NCI-H345 (cell line): ENCODE data around the gene PANX3.

Experiments used
- DNase-seq: peaks from one replicate; lab custom pipeline; 2025; lab: John Stamatoyannopoulos, UW

Gene PANX3

DNA sequence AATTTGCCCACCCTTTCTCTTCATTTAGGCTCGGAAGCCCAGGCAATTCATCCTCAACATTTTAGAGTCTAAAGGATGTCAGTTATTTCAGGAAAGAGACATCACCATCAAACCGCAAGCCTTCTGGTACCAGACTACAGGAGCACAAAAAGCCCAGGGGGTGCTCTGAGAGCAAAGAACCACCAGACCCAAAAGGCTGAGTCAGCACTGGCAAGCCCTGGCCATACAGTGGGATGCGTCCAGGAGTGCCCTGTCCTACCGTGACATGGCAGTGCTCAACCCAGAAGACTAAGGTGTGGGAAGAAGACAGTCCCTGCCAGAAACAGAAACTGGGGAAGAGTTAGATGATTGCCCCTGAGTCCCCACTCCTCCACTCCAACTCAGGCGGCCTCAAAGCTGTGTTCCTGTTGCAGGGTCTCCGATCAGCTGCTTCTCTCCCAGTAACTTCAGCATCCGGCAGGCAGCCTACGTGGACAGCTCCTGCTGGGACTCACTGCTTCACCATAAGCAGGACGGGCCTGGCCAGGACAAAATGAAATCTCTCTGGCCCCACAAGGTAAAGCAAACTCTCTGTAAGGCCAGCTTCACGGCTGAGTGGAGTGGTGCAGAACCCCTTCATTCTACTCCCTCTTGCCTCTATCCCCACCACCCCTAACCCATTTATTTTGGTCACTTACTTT is 1.5 kb downstream of the PANX3 start:
- DNase-seq: no peak

DNA sequence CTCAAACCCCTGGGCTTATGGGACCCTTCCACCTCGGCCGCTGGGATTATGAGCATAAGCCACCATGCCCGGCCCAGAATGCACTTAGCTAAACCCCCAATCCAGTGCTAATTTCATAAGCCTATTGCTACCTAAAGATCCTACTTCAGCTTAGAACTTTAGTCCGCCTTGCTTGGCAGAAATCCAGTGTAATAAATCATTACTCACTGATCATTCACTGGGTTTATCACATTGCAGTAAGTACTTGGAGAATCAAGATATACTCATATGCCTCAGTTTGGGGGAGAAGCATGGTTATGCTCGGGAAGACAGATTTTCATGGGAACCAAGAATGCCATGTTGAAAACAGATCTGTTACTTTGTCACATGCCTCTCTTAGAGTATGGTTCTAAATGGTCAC is 7.6 kb downstream of the PANX3 start:
- DNase-seq: no peak

DNA sequence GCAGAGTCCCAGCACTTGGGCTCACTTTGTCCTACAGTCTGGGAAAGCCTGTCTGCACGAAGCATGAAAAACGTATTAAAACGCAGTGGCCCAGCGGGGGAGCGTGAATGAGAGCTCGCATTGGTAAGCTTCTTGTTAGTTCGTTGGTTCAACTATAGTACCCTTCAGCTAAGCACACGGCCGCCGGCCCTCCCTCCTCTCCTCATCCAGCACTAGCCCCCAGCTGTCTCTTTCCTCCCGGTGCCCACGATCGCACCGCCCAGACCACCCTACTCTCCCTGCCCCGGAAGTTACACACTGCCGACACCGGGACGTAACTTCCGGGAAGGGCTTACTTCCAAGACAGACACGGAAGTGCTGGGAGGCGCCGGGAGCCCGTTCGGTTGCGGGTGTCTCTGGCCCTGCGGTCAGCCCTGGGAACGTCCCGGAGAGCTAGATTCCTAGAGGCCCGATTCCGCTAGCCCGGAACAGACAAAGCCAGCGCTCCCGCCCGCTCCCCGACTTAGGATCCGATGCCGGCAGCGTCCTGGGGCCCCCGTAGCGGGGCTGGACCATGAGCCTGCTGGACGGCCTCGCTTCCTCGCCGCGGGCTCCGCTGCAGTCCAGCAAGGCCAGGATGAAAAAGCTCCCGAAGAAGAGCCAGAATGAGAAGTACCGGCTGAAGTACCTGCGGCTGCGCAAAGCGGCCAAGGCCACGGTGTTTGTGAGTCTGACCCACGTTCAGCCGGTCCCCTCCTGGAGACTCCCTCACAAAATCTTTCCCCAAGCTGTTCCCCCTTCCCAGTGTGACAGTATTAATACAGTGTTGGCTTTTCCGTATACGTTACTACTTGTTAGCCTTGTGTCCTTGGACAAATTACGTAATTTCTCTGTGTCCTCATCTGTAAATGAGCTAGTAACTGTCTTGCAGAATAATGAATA is 11.6 kb downstream of the PANX3 start, which contains the start of gene TBRG1:
TBRG1 (plus strand) TSS at position 334 of the 921 bp plus-strand sequence; CDS start at position 554, 220 bp downstream.
- DNase-seq: peak; percentile 88

DNA sequence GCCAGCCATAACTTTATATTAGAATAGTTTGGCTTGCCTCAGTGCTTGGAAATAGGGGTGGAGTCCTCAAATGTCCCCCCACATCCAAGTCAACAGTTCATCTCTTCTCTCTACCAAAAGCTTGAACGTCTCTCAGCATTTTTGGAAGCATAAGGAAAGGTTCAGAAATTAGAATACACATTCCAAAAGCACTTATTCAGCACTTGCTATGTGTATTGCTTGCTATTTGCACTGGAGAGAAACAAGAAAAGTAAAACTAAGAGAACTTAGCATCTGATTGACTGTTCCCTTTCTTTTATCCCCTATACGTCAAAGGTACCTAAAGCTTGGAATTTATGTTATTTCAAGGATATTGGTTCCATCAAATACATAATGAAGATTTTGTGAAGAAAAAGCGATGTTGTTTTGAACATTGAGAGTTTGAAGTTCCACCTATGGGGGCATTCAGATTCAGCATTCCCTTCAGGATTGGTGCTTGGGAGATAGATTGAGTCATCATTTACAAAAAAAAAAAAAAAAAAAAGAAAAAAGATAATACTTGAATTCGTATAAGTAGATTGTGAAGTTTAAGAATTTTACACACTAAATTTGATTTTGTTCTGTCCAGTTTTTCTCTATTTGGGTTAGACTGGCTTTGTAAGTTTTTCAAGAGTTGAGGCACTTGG is 12.8 kb downstream of the PANX3 start:
- no peak for DNase-seq

DNA sequence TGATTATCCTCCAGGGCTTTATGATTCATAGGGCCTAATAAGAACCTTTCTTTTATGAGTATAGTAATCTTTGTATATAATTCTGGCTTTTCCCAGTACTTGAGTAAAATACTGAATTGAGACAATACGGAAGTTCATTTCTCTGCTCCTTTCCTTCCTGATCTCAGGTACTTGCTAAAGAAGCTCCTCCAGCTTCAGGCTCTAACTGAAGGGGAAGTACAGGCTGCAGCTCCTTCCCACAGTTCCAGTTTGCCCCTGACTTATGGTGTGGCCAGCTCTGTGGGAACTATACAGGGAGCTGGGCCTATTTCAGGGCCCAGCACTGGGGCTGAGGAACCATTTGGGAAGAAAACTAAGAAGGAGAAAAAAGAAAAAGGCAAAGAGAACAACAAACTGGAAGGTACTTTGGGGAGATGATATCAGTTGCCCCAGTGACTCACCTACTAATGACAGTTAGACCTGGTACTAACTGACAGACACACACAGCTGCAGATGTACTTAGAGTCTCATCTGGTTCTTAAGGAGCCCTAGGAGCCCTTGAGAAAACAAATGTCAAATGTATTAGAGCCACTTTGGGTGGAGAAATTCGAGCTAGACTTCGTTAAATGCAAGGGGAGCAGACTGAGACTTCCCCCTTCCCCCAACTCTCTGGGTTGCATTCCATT is 14.4 kb downstream of the PANX3 start:
- no peak for DNase-seq

DNA sequence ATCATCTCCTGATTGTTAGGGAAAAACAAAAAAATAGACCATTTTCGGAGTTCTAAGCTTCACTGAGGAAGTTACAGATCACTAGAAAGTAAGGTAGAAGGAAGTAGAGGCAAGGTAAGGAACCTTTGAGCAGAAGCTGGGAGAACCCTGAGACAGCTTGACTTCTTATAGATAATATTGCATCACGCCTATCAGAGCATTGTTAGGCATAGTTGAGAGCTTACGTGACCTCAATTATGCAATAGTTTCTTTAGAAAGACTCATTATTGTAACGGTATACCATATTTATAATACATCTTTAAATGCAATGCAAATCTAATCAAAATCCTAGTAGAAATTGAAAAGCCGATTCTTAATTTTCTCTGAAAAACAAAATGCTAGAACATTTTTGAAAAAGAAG is 16.3 kb downstream of the PANX3 start:
- DNase-seq: no peak

DNA sequence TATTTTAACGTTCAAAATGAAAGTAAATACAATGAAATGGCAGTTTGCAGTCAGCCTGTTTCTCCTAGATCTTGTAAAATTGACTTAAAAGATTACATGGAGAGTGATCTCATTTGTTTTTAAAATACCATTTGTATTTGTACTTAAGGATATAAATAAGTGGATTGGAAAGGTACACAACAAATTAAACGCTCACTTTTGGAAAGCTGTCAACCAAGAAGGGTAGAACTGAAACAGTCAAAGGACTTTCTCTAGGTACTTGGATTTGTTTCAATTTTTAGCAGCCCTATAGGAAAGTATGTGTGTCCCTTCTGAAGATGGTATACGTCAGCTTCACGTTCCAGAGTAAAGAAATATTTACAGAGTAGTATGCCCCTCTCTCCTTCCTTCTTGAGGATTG is 18.7 kb downstream of the PANX3 start:
- DNase-seq: no peak

DNA sequence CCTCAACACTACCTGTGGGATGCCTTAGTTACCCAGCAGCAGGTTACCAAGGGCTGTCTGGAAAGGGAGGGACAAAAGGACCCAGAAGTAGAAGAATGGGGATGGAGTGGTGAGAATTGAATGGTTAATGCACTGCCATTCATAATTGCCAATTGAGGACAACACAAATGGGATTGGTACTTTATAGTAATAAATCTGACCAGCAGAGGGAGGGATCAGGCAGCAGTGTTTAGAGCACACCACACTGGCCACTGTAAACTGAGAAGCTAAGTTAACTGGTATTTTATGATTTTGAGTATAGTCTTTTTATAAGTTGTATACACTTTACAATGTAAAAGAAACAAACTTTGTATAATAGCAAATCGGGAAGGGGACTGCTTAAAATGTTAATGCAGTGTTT is 22.1 kb downstream of the PANX3 start:
- no peak for DNase-seq

DNA sequence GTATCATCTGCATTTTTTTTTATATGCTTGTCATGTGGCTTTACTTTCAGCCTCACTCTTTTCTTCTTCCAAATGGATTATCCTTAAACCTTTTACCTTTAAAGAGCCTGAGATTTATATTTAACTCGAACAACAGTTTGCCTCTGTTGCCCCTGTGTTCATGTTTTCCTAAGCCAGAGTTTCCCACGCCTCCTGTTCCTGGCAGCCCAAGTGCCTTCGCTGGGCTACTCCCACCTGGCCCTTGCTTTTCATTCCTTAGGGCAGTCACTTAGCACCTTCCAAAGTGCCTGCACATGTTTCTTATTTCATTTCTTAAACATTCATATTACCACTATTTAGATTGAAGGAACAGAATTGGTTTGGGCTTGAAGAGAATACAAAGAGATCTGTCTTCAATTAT is 24.7 kb downstream of the PANX3 start:
- no peak for DNase-seq

DNA sequence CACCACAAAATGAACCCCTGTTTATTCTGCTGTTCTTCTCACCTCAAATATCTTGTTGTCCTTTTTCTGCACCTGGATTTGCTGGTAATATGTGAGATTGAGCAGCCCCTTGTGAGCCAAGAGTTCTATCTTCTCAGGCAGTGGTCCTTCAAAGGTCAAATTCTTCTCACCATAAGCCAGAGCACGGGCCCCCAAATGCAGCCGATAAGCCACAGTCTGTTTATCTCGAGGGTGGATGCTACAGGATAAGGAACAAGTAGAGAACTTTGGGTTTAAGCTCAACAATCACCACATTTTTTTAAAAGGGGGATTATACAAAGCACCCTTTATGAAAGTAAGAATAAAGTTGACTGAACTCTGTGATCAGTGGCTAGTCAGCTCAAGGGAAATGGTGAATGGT is 27.3 kb downstream of the PANX3 start:
- DNase-seq: no peak

DNA sequence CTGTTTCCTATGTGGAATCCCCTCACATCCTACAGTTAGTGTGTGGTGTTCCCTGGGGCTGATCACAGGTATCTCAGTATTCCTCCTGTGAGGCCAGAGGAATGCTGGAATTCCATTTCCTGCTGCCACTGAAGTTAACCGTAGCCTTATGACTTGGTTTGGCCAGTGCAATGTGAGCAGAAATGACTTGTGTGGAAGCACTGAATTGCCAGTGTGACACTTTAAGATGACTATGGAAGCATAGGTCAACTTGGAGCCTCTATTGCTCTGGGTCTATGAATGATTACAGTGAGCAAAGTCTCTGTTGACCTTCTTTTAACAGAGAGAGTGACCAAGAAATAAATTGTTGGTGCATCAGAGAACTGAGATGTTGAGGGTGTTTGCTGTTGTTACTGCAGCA is 28.0 kb downstream of the PANX3 start:
- no peak for DNase-seq

DNA sequence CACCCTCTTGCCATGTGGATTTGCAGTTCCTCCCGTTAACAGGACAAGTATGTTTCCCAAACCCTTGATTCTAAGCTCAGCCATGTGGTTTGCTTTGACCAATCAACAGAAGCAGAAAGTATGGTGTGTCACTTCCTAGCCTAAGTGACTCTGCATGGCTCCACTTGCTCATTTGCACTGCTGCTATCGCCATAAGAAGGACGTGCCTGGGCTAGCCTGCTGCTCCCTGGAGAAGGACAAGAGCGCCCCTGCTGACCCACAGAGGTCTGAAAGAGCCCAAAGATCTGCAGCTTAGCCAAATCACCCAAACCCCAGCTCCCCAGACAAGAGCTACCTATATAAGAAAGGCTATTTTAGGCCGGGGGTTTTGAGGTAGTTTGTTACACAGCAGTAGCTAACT is 29.4 kb downstream of the PANX3 start:
- no peak for DNase-seq

DNA sequence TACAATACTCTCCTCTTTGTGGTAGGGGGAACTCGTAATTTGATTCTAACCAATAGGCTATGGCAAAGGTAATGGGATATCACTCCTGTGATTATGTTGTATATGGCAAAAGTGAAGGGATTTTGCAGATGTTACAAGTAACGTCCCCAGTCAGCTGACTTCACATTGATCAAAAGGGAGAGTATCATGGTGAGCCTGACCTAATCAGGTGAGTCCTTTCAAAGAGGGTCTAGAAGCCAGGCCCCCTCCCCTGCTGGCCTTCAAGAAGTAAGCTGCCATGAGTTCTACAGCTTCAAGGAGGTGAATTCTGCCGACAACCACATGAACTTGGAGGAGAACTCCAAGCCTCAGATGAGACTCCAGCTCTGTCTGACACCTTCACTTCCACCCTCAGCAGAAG is 31.4 kb downstream of the PANX3 start:
- no peak for DNase-seq

DNA sequence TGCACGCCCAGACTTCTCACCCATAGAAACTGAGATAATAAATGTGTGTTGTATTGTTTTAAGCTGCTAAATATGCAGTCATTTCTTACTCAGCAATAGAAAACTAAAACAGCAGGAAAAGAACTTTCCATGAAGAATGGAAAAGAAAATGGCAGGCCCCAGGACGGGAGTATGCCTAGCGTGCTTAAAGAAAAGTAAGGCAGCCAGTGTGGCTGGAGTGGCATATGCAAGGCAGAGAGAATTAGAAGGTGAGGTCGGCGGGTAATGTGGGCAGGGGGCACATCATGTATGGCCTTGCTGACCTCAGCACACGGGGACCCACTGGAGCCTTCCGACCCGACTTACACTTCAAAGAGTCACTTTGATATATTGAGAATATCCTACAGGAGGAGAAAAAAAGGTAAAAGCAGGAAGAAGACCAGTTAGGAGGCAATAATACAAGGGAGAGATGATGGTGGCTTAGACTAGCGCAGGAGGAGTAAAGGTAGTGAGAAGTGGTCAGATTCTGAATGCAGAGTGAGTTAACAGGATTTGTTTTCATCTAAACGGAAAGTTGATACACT is 31.9 kb downstream of the PANX3 start:
- no peak for DNase-seq

DNA sequence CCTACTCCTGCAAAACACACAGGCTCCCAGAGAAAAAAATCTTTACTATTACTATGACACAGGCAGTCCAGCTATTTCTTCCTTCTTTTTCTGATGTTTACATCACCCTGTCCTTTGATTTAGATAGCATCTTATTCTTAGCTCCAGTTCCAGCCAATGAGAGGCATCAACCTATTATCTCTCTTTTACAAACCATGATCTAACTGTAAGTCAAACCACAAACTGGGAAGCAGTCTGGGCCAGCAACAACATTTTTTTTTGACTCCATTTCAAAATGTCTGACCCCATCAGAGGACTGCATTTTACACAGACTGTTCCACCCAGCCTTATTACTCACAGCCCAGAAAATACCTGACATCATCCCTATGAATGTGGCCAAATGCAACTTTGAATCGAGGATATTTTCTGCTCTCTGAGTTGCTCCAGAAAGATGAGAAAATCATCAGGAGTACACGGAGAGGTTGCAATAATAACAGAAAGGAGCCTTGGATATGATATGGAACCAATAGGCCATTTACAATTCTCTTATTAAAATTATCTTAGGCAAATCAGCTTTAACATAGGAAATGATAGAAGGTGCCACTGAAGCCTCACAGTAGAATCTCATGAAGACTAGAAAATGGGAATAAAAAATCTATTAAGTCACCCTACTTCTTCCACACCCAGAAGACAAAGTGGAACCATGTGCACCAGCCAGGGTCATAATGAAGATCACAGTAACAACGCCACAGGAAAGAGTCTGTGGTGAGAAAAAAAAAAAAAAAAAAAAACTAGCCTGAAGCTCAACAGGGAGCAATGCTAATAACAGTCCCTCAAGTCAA is 32.6 kb downstream of the PANX3 start:
- no peak for DNase-seq

DNA sequence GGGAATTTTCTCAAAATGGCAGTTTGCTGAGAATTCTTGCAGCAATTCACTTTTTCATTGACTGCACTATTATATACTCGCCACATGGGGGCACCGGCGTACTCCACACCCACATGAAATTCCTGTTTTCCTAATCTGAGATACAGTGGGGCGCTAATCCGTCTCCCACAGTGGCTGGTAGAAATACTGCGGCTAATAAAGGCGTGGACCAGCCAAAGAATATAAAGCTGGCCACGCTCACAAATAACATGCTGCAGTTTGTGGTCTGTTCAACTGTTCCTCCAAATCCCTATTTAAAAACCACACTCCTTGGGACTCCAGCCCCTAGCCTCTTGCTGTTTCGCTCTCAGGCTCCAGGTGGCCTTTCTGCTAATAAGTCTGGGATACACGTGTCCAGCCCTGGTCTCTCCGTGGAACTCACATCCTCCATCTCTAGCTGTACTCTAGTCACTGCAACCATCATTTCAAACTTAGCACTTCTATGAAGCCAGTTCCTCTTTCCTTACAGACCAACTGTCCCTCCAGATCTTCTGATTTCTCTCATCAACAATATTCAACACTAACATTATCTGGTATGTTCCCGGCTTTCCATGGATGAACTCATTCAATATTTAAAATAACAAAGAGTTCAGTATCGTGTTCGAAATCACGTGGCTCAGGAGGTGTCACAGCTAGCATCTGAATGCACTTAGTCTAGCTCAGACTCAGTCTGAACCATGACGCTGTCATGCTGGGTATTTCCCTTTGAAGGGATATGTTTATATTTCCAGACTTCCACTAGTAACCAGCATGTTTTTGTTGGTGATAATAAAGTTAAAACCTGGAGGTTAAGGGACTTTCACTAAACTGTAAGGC is 33.4 kb downstream of the PANX3 start:
- peak; percentile 48 for DNase-seq

DNA sequence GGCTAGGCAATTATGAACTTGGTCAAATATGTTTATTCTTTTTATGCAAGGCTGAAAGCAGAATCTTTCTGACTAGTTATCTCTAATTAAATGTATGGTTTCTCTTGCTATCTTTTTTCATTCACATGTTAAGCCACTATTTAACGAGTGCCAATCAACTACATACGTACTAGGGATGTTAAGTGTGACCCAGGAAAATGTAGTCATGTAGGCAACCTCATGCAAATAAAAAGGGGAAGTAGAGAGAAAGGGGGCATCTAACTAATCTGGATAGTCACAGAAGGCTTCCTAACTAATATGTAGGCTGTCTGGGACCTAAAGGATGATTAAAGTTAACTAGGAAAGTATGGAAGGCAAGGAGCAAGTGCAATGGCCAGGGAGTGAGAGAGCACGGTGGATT is 34.9 kb downstream of the PANX3 start:
- DNase-seq: no peak

DNA sequence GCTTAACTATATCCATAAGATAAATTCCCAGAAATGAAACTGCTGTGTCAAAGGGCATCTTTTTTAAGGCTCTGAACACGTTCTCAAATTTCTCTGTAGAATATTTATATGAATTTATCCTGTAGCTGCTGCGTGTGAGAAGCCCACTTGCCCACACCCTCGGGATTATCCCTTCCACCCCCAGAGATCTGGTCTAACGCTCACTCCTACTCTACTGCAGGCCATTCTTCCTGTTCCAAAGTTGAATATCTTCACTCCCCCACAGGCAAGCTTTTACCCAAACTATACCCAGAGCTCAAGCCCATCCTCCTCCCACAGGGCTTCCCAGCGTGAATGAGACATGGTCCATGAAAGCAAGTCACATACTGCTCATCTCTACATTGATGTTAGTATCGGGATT is 37.4 kb downstream of the PANX3 start:
- no peak for DNase-seq

DNA sequence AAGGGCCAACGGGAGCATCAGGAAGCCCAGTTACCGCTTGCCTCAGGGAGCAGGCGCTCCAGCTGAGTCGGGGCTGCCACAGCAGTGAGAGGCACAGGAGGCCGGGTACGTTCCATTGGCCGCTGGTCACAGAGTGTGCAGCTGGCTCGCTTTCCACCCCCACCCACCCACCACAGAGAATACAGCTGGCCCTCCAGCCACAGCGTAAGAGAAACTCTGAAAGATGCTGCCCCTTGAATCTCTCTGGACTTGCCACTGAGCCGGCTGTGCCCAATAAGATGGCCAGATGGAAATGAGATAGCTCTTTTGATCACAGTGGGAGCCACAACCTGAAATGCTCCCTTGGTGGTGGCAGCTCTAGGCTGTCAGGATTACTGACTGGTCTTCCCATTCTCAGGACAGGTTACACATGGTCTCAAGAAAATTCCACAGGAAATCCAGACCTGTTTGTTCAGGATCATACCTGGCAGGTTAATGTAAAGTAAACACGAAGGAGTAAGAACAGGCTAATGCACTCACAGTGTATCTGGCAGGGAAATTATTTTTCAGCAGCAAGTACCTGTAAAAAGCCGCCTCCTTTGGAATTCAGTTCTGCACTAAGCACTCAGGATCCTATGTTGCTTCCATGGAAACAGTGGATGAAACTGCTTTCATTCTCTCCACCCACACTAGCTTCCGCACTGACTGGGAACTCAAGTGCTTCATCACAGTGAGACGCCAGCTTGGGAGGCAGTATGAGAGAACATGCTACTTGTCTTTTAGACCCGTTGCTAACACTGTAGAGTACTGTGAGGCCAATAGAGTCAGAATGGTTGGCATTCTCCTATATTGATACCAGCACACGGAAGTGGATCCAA is 45.8 kb downstream of the PANX3 start:
- peak; percentile 58 for DNase-seq
